ENCODE results near the gene ZDHHC11.

DNA sequence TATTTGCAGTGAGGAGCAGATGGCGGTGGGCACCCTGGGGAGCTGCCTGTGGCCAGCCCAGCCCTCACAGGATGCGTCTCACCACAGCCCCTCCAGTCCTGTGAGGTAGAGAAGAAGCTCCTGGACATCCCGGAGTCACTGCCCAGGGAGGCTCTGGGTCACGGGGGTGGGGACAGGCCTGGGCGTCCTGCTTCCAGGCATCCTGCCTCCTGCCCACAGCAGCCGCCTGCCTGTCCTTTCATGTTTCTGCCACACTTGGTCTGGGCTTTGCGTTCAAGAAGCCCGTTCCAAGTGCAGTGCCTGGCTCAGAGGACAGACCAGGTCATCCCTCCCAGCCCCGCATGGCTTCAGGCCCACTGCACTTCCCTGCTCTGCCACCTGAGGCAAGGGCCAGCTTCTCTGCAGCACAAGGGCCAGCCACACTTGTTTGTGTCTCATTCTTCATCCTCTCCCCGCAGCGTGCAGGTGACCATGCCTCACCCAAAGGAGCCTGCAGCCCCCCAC lies 104.5 kb downstream of the ZDHHC11 start:
- no peak for TF ChIP-seq POLR2AphosphoS5 (IDR thresholded peaks at IDR 0.05; ENCODE audit: low read depth)
- TF ChIP-seq, protein P1, sequence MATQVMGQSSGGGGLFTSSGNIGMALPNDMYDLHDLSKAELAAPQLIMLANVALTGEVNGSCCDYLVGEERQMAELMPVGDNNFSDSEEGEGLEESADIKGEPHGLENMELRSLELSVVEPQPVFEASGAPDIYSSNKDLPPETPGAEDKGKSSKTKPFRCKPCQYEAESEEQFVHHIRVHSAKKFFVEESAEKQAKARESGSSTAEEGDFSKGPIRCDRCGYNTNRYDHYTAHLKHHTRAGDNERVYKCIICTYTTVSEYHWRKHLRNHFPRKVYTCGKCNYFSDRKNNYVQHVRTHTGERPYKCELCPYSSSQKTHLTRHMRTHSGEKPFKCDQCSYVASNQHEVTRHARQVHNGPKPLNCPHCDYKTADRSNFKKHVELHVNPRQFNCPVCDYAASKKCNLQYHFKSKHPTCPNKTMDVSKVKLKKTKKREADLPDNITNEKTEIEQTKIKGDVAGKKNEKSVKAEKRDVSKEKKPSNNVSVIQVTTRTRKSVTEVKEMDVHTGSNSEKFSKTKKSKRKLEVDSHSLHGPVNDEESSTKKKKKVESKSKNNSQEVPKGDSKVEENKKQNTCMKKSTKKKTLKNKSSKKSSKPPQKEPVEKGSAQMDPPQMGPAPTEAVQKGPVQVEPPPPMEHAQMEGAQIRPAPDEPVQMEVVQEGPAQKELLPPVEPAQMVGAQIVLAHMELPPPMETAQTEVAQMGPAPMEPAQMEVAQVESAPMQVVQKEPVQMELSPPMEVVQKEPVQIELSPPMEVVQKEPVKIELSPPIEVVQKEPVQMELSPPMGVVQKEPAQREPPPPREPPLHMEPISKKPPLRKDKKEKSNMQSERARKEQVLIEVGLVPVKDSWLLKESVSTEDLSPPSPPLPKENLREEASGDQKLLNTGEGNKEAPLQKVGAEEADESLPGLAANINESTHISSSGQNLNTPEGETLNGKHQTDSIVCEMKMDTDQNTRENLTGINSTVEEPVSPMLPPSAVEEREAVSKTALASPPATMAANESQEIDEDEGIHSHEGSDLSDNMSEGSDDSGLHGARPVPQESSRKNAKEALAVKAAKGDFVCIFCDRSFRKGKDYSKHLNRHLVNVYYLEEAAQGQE (IDR thresholded peaks at IDR 0.05; ENCODE audit: insufficient replicate concordance, low read depth), result no peak
- TF ChIP-seq, protein P2, sequence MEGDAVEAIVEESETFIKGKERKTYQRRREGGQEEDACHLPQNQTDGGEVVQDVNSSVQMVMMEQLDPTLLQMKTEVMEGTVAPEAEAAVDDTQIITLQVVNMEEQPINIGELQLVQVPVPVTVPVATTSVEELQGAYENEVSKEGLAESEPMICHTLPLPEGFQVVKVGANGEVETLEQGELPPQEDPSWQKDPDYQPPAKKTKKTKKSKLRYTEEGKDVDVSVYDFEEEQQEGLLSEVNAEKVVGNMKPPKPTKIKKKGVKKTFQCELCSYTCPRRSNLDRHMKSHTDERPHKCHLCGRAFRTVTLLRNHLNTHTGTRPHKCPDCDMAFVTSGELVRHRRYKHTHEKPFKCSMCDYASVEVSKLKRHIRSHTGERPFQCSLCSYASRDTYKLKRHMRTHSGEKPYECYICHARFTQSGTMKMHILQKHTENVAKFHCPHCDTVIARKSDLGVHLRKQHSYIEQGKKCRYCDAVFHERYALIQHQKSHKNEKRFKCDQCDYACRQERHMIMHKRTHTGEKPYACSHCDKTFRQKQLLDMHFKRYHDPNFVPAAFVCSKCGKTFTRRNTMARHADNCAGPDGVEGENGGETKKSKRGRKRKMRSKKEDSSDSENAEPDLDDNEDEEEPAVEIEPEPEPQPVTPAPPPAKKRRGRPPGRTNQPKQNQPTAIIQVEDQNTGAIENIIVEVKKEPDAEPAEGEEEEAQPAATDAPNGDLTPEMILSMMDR (IDR thresholded peaks at IDR 0.05; ENCODE audit: insufficient read depth, low read length), result no peak
